Left ventricle myocardium inferior (tissue), 1 donor: ENCODE measurements around the gene GPR162. TPM values are rescaled to one million over a fixed set of nuclear protein-coding genes. Genes with fewer than 3 reads are reported as not detected.
A peak's percentile ranks its signal among the peaks of the same experiment; 100 is the strongest.

Source experiments
- DNase-seq: peaks from one replicate; pipeline ENCODE4 v3.0.0-alpha.2; 2020
- H3K27ac ChIP-seq: fragments of 200-600 bp; replicated peaks from 2 replicates; pipeline ENCODE4 v1.8.0; 2021
- H3K27me3 ChIP-seq: fragments of 200-600 bp; 2 replicates; pipeline ENCODE4 v1.8.0; 2021; ENCODE audit warnings: low read depth
- H3K36me3 ChIP-seq: fragments of 200-600 bp; 2 replicates; pipeline ENCODE4 v1.8.0; 2021
- H3K4me1 ChIP-seq: fragments of 200-600 bp; 2 replicates; pipeline ENCODE4 v1.8.0; 2021
- H3K4me3 ChIP-seq: fragments of 200-600 bp; 2 replicates; pipeline ENCODE4 v1.8.0; 2021; ENCODE audit warnings: mild to moderate bottlenecking, moderate library complexity
- H3K9me3 ChIP-seq: fragments of 200-600 bp; replicated peaks from 2 replicates; pipeline ENCODE4 v1.8.0; 2021
- intact Hi-C: fragments of 100-400 bp; cut with micrococcal nuclease; formaldehyde crosslinking; loops from one replicate; pipeline ENCODE4 v1.11.0; 2022
- total RNA-seq: library from RNA; stranded (reverse); fragmentation: NEBNext Ultra II Directional; extraction: Animal tissue kit (Norgen Biotek cat#: 25700); gene quantifications from one replicate; pipeline ENCODE4 v1.2.1, GENCODE V29; 2021
- TF ChIP-seq, protein P1 (sequence below): fragments of 200-600 bp; IDR thresholded peaks from 2 replicates; pipeline ENCODE4 v1.8.0; 2021; ENCODE audit warnings: antibody characterized with exemption, mild to moderate bottlenecking, borderline replicate concordance
- donor health status: DM: no; HTN: yes; CAD: no; lungs with severe emphysema.

Gene GPR162
- total RNA-seq, 1 donor from 2014 or later = 6.5 TPM

DNA sequence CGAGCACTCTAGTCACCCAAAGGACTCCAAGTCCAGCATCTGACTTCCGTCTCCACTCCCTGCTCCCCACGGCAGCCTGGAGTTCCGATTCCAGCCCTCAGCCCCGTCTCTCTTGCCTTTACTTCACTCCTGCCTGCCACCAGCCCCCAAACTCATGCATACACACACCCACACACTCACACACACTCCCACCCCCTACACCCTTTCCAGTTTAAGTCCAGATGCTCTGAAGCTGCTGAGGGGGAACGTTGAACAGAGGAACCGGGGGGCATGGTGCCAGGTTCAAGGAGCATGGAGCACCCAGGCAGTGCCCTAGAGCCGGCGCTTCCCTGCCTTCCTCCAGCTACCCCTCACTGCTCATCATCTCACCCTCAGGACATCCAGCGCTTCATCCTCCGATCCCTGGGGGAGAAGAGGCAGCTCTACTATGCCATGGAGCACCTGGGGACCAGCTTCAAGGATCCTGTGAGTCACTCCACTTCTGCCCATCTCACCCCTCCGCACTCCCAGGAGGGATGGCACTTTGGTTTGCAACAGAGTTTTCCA lies 9.9 kb downstream of the GPR162 start:
- TF ChIP-seq, protein P1, sequence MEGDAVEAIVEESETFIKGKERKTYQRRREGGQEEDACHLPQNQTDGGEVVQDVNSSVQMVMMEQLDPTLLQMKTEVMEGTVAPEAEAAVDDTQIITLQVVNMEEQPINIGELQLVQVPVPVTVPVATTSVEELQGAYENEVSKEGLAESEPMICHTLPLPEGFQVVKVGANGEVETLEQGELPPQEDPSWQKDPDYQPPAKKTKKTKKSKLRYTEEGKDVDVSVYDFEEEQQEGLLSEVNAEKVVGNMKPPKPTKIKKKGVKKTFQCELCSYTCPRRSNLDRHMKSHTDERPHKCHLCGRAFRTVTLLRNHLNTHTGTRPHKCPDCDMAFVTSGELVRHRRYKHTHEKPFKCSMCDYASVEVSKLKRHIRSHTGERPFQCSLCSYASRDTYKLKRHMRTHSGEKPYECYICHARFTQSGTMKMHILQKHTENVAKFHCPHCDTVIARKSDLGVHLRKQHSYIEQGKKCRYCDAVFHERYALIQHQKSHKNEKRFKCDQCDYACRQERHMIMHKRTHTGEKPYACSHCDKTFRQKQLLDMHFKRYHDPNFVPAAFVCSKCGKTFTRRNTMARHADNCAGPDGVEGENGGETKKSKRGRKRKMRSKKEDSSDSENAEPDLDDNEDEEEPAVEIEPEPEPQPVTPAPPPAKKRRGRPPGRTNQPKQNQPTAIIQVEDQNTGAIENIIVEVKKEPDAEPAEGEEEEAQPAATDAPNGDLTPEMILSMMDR = no peak
- Histone ChIP-seq H3K4me1 (peaks cover 55% of the 10 kb centered on the region), H3K27ac (peak overlapping the region; percentile 83), H3K9me3 (no peaks in the 10 kb centered on the region), H3K36me3 (peaks cover 22% of the 10 kb centered on the region), H3K4me3 (no peak overlapping the region), H3K27me3 (peaks cover 5% of the 10 kb centered on the region)
- intact Hi-C loops = no loop called here
- no peak for DNase-seq

DNA sequence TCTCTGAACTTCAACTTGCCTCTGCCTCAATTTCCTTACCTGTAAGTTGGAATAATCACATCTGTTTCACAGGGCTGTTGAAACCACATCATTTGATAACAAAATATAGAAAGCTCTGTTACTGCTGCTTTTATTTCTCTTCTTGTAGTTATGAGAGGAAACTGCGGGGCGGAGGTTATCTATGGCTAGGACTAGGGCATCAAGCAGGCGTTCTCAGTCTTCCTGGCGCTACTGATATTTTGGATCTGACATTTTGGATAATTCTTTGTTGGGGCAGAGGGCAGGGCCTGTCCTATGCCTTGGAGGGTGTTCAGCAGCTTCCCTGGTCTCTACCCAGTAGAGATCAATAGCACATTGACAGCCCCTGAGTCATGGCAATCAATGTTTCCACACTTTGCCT lies 10.5 kb downstream of the GPR162 start:
- TF ChIP-seq, protein P1 = no peak
- no peak overlapping the region for H3K4me3 ChIP-seq
- peaks cover 5% of the 10 kb centered on the region for H3K27me3 ChIP-seq
- intact Hi-C loops = no loop called here
- peaks cover 28% of the 10 kb centered on the region for H3K36me3 ChIP-seq
- H3K4me1 ChIP-seq = peaks cover 50% of the 10 kb centered on the region
- H3K27ac ChIP-seq = peak overlapping the region; percentile 83
- H3K9me3 ChIP-seq = no peaks in the 10 kb centered on the region
- DNase-seq = no peak

DNA sequence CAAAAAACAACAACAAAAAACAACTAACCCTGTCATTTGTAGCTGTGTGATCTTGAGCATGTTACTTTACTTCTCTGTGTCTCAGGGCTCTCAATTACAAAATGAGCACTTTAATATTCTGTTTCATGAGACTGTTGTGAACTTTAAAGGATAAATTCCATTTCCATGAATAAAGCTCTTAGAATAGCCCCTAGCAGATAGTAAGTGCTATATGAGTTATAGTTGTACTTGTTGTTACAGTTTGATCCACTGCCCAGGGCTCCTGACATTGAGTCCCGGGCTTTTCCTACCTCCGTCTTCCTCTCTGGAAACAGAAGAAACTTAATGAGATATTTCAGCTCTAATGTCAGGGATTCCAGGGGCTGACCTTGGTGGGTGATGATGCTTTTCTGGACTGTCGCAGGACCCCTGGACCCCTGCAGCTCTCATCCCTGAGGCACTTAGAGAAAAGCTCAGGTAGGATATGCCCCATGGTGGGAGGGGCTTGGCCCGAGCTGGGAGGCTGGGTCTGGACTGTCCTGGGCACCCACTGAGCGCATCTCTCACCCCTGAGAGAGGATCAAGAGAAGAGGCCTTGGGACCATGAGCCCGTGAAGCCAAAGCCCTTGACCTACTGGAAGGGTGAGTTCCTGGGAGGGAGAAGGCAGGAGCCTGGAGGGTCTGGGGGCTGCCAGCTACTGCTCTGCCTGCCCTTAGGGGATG lies 11.7 kb downstream of the GPR162 start:
- TF ChIP-seq, protein P1 = no peak
- peak overlapping the region; percentile 64 for H3K4me3 ChIP-seq
- peaks cover 5% of the 10 kb centered on the region for H3K27me3 ChIP-seq
- H3K36me3 ChIP-seq = peaks cover 40% of the 10 kb centered on the region
- no peak for DNase-seq
- peak overlapping the region; percentile 83 for H3K27ac ChIP-seq
- peaks cover 40% of the 10 kb centered on the region for H3K4me1 ChIP-seq
- intact Hi-C loops = no loop called here
- H3K9me3 ChIP-seq = no peaks in the 10 kb centered on the region

DNA sequence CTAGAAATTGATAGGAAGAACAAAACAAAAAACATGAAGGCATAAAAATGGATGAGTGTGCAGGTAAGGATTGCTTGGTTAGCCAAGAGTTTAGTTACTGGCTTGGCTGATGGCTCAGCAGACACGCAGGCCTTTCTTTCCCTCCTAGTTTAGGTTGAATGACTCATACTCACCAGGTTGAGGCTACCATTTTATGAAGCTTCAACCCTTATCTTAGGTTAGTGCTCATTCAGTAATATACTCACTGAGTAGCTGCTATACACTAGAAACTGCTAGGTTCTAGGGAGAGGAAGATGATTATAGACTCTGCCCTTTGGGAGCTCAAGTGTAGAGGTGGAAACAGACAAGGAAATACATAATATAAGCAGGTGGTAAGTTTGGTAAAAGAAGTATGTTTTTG lies 12.6 kb downstream of the GPR162 start:
- Histone ChIP-seq H3K27me3 (no peaks in the 10 kb centered on the region), H3K27ac (peak overlapping the region; percentile 83), H3K36me3 (peaks cover 49% of the 10 kb centered on the region), H3K4me3 (peak overlapping the region; percentile 64), H3K4me1 (peaks cover 30% of the 10 kb centered on the region), H3K9me3 (no peaks in the 10 kb centered on the region)
- intact Hi-C loops = no loop called here
- TF ChIP-seq, protein P1 = no peak
- no peak for DNase-seq

DNA sequence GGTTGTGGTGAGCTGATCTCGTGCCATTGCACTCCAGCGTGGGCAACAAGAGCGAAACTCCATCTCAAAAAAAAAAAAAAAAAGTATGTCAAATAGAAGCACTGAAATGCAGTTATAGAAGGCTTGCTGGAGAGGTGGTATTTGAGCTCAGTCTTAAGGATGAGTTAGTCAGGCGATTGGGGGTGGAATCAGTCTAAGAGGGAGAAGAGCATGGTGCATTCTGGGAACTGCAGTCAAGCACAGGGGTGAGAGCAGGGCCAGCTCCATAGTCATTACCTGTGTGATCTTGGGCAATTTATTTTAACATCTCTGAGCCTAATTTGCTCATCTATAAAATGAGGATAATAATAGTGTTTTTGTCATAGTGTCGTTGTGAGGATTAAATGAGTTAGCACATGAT lies 13.3 kb downstream of the GPR162 start:
- H3K36me3 ChIP-seq = peaks cover 54% of the 10 kb centered on the region
- H3K27ac ChIP-seq = peak overlapping the region; percentile 83
- peaks cover 24% of the 10 kb centered on the region for H3K4me1 ChIP-seq
- H3K27me3 ChIP-seq = no peaks in the 10 kb centered on the region
- intact Hi-C loops = no loop called here
- H3K4me3 ChIP-seq = peak overlapping the region; percentile 64
- TF ChIP-seq, protein P1 = no peak
- H3K9me3 ChIP-seq = no peaks in the 10 kb centered on the region
- DNase-seq = no peak
